Spleen (tissue), 11 donors: ENCODE results near the gene SPATA1. TPM values are rescaled to one million over a fixed set of nuclear protein-coding genes. Genes with fewer than 3 reads are reported as not detected.
"Not testable (repeated sequence)": the region's sequence is repeated elsewhere in the genome, so short reads cannot be mapped to it uniquely, and the experiment has no call there.

Experiments
- DNase-seq: peaks from one replicate; pipeline ENCODE4 v3.0.0-alpha.2; 2020
- H3K27ac ChIP-seq, 8 donors: fragments of 200-600 bp; sonication (generic) in 7 of 8; 1 replicate in 4 of 8; 2 replicates in 4 of 8; pipeline versions ENCODE4 v1.5.0 to v1.8.0; 2016 to 2021; ENCODE audit warnings: inconsistent platforms in 4 of 8, mild to moderate bottlenecking in 4 of 8, moderate library complexity in 1 of 8
- H3K27me3 ChIP-seq, 7 donors: fragments of 200-600 bp; sonication (generic) in 6 of 7; replicated peaks in 1 of 7; 1 replicate in 4 of 7; 2 replicates in 3 of 7; pipeline versions ENCODE4 v1.5.0 to v1.8.0; 2016 to 2021; ENCODE audit warnings: inconsistent platforms in 3 of 7, mild to moderate bottlenecking in 1 of 7
- H3K36me3 ChIP-seq, 6 donors: fragments of 200-600 bp; sonication (generic) in 5 of 6; 1 replicate in 4 of 6; 2 replicates in 2 of 6; pipeline versions ENCODE4 v1.5.0 to v1.8.0; 2016 to 2021; ENCODE audit warnings: inconsistent platforms in 2 of 6
- H3K4me1 ChIP-seq, 6 donors: fragments of 200-600 bp; sonication (generic) in 5 of 6; 1 replicate in 3 of 6; 2 replicates in 3 of 6; pipeline versions ENCODE4 v1.5.0 to v1.8.0; 2016 to 2021; ENCODE audit warnings: inconsistent platforms in 3 of 6
- H3K4me3 ChIP-seq, 8 donors: fragments of 200-600 bp; sonication (generic) in 7 of 8; 1 replicate in 4 of 8; 2 replicates in 4 of 8; pipeline versions ENCODE4 v1.5.0 to v1.8.0; 2016 to 2021; ENCODE audit warnings: inconsistent platforms in 4 of 8, mild to moderate bottlenecking in 4 of 8, moderate library complexity in 2 of 8
- H3K9me3 ChIP-seq, 8 donors: fragments of 200-600 bp; sonication (generic) in 7 of 8; 1 replicate in 4 of 8; 2 replicates in 4 of 8; pipeline versions ENCODE4 v1.5.0 to v1.8.0; 2016 to 2021; ENCODE audit warnings: inconsistent platforms in 4 of 8
- POLR2A ChIP-seq, 3 donors: fragments of 450-650 bp; IDR thresholded peaks; one replicate each; pipeline ENCODE4 v1.5.1; 2017; ENCODE audit warnings: antibody characterized with exemption in 3 of 3, mild to moderate bottlenecking in 1 of 3
- POLR2AphosphoS5 ChIP-seq, 3 donors: sonication (generic); formaldehyde crosslinking; IDR thresholded peaks; one replicate each; pipeline ENCODE4 v1.5.1; 2017; ENCODE audit warnings: antibody characterized with exemption in 3 of 3
- WGBS, 5 donors: extraction: QIAGEN DNeasy Blood & Tissue Kit in 3 of 5; methylation state at CpG; one replicate each; pipeline versions ENCODE4 v1.1.5 to v1.1.7; 2013 to 2018; 5-methylcytosine and 5-hydroxymethylcytosine counted together
- intact Hi-C: fragments of 100-400 bp; cut with DNase I; formaldehyde crosslinking; loops from one replicate; pipeline ENCODE4 v1.15.0; 2023; ENCODE audit warnings: low total_unique reads
- polyA plus RNA-seq, 3 donors: library from polyadenylated mRNA; stranded (reverse); fragments of 200-250 nt; gene quantifications; one replicate each; pipeline ENCODE4 v1.2.1, GENCODE V29; 2013
- total RNA-seq, 7 donors: library from RNA; depleted of rRNA in 3 of 7; stranded (reverse); fragments of >200 nt in 3 of 7; fragmentation: NEBNext Ultra II Directional in 4 of 7; extraction: Animal tissue kit (Norgen Biotek cat#: 25700) in 4 of 7; gene quantifications; one replicate each; pipeline versions ENCODE4 v1.1.0 to v1.2.1, GENCODE V29; 2016 to 2021
- TF ChIP-seq, protein P1 (sequence below), 11 experiments: fragments of 200-600 bp in 7 of 11; fragments of 450-650 bp in 4 of 11; sonication (generic) in 4 of 11; IDR thresholded peaks in 8 of 11; conservative IDR thresholded peaks in 3 of 11; 1 replicate in 7 of 11; 2 replicates in 4 of 11; pipeline versions ENCODE4 v1.4.0 to v1.8.0; 2016 to 2021; ENCODE audit warnings: antibody characterized with exemption in 11 of 11, inconsistent platforms in 4 of 11, mild to moderate bottlenecking in 1 of 11
- donor health status: healthy with polysubstance abuse.
- donor health status: DM: no; HTN: no; CAD: no; lungs with moderate emphysema.
- donor health status: DM: no; HTN: no; CAD: no.
- donor health status: Bipolar disorder and iron deficiency.
- donor health status: healthy.
- donor health status: DM: no; HTN: no; CAD: no.
- donor health status: DM: yes; HTN: yes; CAD: no.

The SPATA1 gene
- total and polyA plus RNA-seq, 10 donors: 0.67 to 3.0 (median 1.5) TPM

DNA sequence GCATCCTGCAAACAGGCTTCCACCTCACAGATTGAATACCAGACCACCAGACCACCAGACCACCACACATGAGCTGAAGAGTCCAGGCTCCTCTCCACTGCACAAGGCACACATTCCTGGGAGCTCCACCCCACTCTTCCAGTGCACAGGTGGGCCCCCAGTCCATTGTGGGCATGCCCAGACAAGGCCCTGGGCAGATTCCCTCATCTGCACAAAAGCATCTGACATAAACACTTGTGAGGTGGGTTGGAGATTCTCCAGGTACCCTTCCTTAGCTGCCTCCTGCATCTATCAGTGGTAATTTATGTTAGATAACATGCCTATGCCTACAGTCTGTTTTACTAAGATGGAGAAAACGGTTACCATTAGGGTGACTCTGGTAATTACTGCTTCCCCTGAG lies 79.6 kb downstream of the SPATA1 start:
- TF ChIP-seq, protein P1, sequence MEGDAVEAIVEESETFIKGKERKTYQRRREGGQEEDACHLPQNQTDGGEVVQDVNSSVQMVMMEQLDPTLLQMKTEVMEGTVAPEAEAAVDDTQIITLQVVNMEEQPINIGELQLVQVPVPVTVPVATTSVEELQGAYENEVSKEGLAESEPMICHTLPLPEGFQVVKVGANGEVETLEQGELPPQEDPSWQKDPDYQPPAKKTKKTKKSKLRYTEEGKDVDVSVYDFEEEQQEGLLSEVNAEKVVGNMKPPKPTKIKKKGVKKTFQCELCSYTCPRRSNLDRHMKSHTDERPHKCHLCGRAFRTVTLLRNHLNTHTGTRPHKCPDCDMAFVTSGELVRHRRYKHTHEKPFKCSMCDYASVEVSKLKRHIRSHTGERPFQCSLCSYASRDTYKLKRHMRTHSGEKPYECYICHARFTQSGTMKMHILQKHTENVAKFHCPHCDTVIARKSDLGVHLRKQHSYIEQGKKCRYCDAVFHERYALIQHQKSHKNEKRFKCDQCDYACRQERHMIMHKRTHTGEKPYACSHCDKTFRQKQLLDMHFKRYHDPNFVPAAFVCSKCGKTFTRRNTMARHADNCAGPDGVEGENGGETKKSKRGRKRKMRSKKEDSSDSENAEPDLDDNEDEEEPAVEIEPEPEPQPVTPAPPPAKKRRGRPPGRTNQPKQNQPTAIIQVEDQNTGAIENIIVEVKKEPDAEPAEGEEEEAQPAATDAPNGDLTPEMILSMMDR (IDR thresholded peaks at IDR 0.05 in 8 of 11, conservative IDR thresholded peaks at IDR 0.05 in 3 of 11): no peak
- no peak for TF ChIP-seq POLR2AphosphoS5 (IDR thresholded peaks at IDR 0.05)
- no peak for TF ChIP-seq POLR2A (IDR thresholded peaks at IDR 0.05)
- Histone ChIP-seq H3K9me3 (no peaks in the 10 kb centered on the region), H3K4me3 (no peak overlapping the region), H3K27ac (no peak overlapping the region), H3K27me3 (no peaks in the 10 kb centered on the region), H3K36me3 (no peaks in the 10 kb centered on the region), H3K4me1 (peaks cover 0 to 18% (median 17%) of the 10 kb centered on the region in 6 donors)
- DNase-seq: no peak
- intact Hi-C loops: no loop called here
- WGBS, 5 donors: 0 to 96% (median 58%) methylated on average over 1 of the region's 1 CpG

- TF ChIP-seq POLR2AphosphoS5 (IDR thresholded peaks at IDR 0.05) (no peak), POLR2A (IDR thresholded peaks at IDR 0.05) (no peak)
- TF ChIP-seq, protein P1 (IDR thresholded peaks at IDR 0.05 in 8 of 11, conservative IDR thresholded peaks at IDR 0.05 in 3 of 11): no peak
- intact Hi-C loops: no loop called here
- Histone ChIP-seq H3K9me3 (no peaks in the 10 kb centered on the region), H3K27ac (no peak overlapping the region), H3K4me3 (no peak overlapping the region), H3K27me3 (no peaks in the 10 kb centered on the region), H3K36me3 (no peaks in the 10 kb centered on the region), H3K4me1 (peaks cover 0 to 18% (median 17%) of the 10 kb centered on the region in 6 donors)
- 90 to 98% (median 92%) methylated on average over 3 of the region's 3 CpGs for WGBS, 5 donors
- DNase-seq: no peak
Measured at GRCh38 chr1:84587099-84587498, 80.9 kb downstream of the SPATA1 start.

GRCh38 chr1:84594959-84595358 lies 88.8 kb downstream of the SPATA1 start:
- H3K4me1 ChIP-seq, H3K27me3 ChIP-seq, intact Hi-C loops, H3K36me3 ChIP-seq, DNase-seq, H3K4me3 ChIP-seq, H3K27ac ChIP-seq: not testable (repeated sequence)
- WGBS, 5 donors: 88 to 97% (median 93%) methylated on average over 2 of the region's 2 CpGs
- H3K9me3 ChIP-seq: peaks cover 0 to 21% (median 1%) of the 10 kb centered on the region in 8 donors

DNA sequence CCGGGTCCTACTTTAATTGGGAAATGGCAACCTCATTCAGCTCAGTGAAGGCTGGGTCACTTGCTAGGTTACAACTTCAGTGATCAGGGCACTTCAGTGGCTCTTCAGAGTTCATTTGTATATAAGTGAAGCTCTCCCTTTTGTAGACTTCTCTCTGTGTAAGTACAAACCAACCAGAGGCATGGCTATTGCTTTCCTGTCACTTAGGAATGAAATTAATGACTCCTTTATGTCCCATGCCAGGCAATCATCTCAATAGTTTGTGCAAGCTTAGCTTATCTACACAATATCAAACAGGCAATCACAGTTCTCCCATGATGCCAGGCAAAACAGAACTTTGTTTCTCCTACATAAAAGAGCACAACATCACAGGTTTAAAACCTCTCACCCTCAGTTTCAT lies 90.8 kb downstream of the SPATA1 start:
- no peaks in the 10 kb centered on the region for H3K36me3 ChIP-seq
- H3K9me3 ChIP-seq: peaks cover 0 to 21% (median 1%) of the 10 kb centered on the region in 8 donors
- peaks cover 0 to 4% (median 0%) of the 10 kb centered on the region in 6 donors for H3K4me1 ChIP-seq
- 95 to 97% (median 96%) methylated on average over 1 of the region's 1 CpG for WGBS, 5 donors
- TF ChIP-seq POLR2A (IDR thresholded peaks at IDR 0.05): no peak
- TF ChIP-seq, protein P1 (IDR thresholded peaks at IDR 0.05 in 8 of 11, conservative IDR thresholded peaks at IDR 0.05 in 3 of 11): no peak
- TF ChIP-seq POLR2AphosphoS5 (IDR thresholded peaks at IDR 0.05): no peak
- H3K27me3 ChIP-seq: no peaks in the 10 kb centered on the region
- intact Hi-C loops: no loop called here
- no peak overlapping the region for H3K4me3 ChIP-seq
- no peak for DNase-seq
- H3K27ac ChIP-seq: no peak overlapping the region

GRCh38 chr1:84598418-84598817 lies 92.2 kb downstream of the SPATA1 start:
- Histone ChIP-seq H3K9me3 (peaks cover 0 to 16% (median 1%) of the 10 kb centered on the region in 8 donors), H3K4me3 (no peak overlapping the region), H3K27me3 (no peaks in the 10 kb centered on the region), H3K27ac (no peak overlapping the region), H3K36me3 (no peaks in the 10 kb centered on the region), H3K4me1 (peaks cover 0 to 4% (median 0%) of the 10 kb centered on the region in 6 donors)
- intact Hi-C loops: no loop called here
- 73 to 84% (median 77%) methylated on average over 3 of the region's 3 CpGs for WGBS, 5 donors
- TF ChIP-seq POLR2A (IDR thresholded peaks at IDR 0.05) (no peak), POLR2AphosphoS5 (IDR thresholded peaks at IDR 0.05) (no peak)
- TF ChIP-seq, protein P1 (IDR thresholded peaks at IDR 0.05 in 8 of 11, conservative IDR thresholded peaks at IDR 0.05 in 3 of 11): no peak
- DNase-seq: no peak
